ENCODE data around the gene ZNF280C.

Gene ZNF280C, protein sequence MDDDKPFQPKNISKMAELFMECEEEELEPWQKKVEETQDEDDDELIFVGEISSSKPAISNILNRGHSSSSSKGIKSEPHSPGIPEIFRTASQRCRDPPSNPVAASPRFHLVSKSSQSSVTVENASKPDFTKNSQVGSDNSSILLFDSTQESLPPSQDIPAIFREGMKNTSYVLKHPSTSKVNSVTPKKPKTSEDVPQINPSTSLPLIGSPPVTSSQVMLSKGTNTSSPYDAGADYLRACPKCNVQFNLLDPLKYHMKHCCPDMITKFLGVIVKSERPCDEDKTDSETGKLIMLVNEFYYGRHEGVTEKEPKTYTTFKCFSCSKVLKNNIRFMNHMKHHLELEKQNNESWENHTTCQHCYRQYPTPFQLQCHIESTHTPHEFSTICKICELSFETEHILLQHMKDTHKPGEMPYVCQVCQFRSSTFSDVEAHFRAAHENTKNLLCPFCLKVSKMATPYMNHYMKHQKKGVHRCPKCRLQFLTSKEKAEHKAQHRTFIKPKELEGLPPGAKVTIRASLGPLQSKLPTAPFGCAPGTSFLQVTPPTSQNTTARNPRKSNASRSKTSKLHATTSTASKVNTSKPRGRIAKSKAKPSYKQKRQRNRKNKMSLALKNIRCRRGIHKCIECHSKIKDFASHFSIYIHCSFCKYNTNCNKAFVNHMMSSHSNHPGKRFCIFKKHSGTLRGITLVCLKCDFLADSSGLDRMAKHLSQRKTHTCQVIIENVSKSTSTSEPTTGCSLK

DNA sequence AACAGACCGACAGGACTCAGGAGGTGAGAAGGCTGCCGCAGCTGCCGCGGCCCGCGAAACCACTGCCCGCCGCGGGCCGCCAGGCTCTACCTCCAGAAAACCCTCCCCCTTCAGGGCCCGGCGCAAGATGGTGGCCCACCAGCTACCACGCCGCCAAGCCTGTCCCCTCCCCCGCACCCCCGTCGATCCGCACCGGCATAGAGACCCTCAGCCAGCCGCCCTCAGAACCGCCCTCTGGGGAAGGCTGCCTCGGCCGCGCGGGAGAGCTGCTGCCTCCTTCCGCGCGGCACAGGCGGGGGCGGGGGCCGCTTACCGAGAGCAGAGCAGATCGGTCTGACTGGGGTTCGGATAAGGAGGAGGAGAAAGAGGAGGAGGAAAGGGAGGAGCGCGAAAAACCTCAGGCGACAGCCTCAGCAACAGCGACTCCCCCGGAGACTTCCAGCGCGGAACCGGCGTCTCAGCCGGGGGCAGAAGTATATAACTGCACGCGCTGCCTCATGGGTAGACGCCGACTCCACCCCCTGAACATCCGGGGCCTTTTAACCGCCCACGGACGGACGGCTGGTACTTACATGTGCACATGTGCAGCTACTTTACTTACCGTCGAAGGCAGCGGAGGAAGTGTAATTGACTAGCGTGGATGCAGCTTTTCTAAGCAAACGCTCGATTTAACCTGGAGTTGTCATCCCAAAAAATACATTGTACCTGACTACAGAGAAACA lies at the start of gene ZNF280C:
ZNF280C (minus strand) TSS at position 451 of the 722 bp plus-strand sequence. CDS start 8,450 bp downstream, outside the sequence.
- TF ChIP-seq GATA3 (IDR thresholded peaks at IDR 0.05; ENCODE audit: low read depth, low read length) (no peak), GATA2 (IDR thresholded peaks at IDR 0.05; ENCODE audit: low read depth, low read length) (no peak)

DNA sequence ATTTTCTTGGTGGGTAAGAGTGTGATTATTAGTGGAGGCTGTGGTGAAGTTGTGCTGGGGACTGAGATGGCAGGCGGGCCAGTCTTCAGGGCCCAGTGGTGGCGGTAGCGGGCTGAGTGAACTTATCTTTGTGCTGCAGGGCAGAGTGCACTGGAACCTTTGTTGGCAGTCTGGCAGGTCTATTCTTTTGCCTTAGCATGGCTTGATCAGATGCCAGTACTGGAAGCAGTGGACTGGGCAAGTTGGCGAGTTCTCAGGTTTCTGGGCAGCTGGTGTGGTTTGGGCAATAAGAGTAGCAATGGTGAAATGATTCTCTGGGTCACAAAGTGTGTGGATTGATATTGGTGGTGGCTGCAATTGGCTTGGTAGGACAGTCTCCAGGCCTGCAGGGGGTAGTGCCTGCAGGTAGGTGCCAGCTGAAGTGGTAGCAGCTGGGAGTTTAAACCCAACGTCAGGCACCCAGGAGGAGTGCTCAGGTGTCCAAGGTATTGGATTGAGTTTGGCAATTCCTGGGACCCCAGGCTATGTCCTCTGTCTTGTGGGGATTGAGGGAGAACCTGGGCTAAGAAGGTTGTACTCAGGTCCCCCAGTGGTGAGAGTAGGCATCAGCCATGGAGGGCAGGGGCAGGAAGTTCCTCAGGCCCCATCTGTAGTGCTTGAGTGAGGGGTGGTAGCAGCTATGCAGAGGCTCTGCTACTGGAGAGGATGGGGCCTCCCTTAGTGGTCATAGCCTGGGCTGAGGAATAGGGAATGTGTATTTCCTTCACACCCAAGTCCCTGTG lies 36.1 kb upstream of the ZNF280C start:
- TF ChIP-seq GATA3 (IDR thresholded peaks at IDR 0.05; ENCODE audit: low read depth, low read length) = no peak
- TF ChIP-seq GATA2 (IDR thresholded peaks at IDR 0.05; ENCODE audit: low read depth, low read length) = no peak

DNA sequence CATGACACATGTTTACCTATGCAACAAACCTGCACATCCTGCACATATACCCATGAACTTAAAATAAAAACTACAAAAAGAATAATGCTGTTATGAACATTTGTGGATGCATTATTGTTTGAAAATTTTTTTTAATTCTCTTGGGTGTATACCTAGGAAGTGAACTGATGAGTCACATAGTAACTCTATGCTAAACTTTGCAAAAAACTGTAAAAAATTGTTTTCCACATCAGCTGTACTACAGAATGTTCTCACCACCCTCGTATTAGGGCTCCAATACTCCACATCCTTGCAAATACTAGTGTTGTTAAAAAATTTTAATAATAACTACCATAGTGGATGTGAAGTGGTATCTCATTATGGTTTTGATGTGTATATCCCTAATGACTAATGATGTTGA lies 33.3 kb upstream of the ZNF280C start:
- no peak for TF ChIP-seq GATA2 (IDR thresholded peaks at IDR 0.05; ENCODE audit: low read depth, low read length)
- no peak for TF ChIP-seq GATA3 (IDR thresholded peaks at IDR 0.05; ENCODE audit: low read depth, low read length)

DNA sequence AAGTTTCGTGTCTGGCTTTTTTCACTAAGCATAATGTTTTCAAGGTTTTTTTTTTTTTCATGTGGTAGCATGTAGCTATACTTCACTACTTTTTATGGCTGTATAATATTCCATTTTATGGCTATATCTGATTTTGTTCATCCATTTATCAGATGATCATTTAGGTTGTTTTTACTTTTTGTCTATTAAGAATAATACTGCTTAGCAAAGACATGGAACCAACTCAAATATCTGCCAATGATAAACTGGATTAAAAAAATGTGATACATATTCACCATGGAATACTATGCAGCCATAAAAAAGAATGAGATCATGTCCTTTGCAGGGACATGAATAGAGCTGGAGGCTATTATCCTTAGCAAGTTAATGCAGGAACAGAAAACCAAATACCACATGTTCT lies 32.7 kb upstream of the ZNF280C start:
- TF ChIP-seq GATA2 (IDR thresholded peaks at IDR 0.05; ENCODE audit: low read depth, low read length) = no peak
- TF ChIP-seq GATA3 (IDR thresholded peaks at IDR 0.05; ENCODE audit: low read depth, low read length) = no peak

DNA sequence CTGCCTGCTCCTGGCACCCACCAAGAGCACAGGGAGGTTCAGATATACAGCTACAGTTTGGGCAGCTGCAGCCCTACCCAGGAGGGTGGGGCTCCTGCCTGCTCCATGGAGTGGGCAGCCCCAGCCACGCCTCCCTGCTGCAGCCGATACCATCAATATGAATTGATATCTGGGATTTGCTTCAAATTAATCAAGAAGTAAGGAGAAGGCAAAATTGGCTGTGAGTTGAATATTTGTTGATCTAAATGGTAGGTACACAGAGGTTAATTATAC lies 31.2 kb upstream of the ZNF280C start:
- TF ChIP-seq GATA2 (IDR thresholded peaks at IDR 0.05; ENCODE audit: low read depth, low read length) = no peak
- TF ChIP-seq GATA3 (IDR thresholded peaks at IDR 0.05; ENCODE audit: low read depth, low read length) = no peak

DNA sequence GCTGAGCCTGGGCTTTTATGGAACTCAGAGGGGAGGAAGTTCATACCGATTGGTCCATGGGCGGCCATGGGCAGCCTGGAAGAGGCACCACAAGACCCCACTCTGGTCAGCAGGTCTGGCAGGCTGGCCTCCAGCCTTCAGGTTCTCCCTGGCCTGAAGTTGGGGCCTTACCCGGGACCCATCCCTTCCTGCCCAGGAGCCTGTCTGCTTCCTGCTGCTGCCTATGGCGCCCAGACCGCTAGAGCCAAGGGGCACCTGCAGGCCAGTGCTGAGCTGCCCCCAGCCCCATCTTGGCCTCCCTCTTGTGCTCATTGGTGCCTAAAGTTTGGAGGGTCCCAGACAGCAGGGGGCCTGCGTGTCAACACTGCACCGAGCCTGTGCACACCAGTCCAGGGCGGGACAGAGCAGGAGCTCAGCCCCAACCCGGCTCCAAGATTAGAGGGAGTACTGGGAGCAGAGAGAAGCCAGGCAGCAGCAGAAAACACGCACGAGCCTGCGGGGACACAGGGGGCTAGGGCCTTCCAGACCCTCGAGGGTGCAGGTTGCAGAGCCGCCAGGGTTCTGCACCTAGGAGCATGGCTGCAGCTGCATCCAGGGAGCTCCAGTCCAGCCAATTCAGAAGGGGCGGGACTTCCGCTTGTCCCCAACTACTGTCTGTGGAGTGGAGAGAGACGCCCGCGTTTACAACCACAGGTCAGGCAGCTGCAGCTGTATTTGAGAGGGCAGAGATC lies 30.7 kb upstream of the ZNF280C start:
- no peak for TF ChIP-seq GATA2 (IDR thresholded peaks at IDR 0.05; ENCODE audit: low read depth, low read length)

DNA sequence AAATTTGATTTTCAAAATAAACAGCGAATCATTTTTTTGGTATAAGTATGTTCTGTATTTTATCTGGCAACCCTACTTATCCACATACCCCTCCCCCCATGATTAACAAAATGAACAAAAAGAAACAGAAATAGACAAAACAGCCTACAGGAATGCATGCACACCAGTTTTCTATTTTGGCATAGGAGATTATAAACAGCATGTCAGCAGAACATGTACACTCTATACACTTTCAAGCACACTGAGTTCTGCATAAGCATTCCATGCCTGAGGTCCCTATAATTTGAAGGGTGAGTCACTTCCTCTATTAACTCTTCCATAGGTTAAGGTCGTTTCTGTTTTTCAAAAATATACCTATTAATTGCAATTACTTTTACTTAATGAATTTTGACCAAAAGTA lies 28.0 kb upstream of the ZNF280C start:
- TF ChIP-seq GATA3 (IDR thresholded peaks at IDR 0.05; ENCODE audit: low read depth, low read length) = no peak
- no peak for TF ChIP-seq GATA2 (IDR thresholded peaks at IDR 0.05; ENCODE audit: low read depth, low read length)

DNA sequence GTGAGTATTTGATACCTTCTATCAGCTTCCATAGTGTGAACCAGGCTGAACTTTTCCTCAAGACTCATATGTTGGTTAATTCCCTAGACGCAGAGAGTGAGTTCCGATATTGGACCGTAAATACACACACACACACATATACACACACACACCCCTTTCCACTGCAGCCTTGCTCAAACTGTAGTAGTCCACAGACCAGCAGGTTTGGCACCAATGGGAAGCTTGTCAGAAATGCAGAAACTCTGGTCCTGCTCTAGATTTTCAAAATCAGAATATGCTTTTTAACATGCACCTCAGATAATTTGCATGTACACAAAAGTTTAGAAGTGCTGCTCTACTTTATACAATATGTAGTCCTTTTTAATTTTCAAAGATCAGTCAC lies 27.6 kb upstream of the ZNF280C start:
- TF ChIP-seq GATA2 (IDR thresholded peaks at IDR 0.05; ENCODE audit: low read depth, low read length) = no peak

DNA sequence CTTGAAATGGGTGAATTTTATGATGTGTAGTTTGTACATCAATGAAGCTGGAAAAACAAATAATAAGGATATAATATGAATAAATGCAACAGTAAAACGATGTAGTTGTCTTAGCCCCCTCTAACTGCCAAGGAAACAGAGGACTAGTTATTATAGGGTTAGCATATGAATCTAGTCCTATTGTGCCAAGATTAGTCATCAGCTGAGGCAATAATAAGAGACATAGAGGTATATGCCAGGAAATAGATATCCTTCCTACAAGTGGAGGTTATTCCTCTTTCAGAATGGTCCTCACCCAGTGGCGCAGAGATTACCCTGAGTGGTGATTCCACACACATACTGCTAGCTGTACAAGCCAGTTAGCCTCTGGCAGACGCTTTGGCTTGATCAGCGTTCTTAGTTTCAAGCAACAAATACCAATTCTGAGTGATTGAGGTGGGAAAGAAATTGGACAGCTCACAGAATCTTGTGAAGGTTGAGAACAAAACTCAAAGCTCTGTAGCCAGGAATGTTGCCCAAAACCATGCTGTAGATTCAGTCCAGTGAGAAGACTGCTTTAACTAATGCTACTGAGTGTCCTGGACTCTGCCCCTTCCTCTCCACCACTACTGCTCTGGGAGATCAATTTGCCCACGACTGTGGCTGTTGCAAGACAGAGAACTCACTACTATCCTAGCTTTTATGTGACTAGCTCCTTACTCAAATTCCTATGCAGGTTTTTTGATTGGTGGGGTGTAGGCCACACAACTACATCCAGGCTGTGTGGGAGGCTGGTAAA lies 27.0 kb upstream of the ZNF280C start:
- TF ChIP-seq GATA2 (IDR thresholded peaks at IDR 0.05; ENCODE audit: low read depth, low read length) (no peak), GATA3 (IDR thresholded peaks at IDR 0.05; ENCODE audit: low read depth, low read length) (no peak)

DNA sequence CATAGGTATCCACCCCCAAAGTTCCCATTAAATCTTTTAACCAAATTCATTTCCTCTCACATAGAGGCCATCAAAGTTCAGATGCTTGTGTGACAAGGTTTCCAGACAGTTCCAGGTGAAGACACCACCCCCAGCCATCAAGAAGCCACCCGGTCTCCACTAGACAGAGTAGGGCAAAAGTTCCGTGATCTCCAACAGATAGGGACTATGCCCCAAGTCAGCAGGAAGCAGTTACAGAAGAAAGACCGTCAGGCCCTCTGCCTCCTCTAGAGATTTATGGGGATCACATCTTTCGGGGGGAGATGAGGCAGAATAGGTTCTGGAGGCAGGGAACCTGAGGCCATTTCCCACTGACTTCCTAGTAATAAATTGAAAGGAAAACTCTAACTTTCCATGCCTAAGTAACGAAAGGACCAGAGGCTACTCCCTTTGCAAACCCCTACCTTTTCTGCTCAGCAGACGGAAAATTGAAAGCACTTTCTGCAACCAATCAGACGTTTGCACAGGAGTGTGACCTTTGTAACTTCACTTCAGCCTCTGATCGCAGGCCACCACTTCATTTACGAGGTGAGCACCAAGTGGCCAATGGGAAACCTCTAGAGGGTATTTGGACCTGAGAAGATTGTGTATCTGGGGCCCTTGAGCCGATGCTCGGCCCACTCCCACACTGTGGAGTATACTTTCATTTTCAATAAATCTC lies 18.5 kb upstream of the ZNF280C start:
- TF ChIP-seq GATA2 (IDR thresholded peaks at IDR 0.05; ENCODE audit: low read depth, low read length) (no peak), GATA3 (IDR thresholded peaks at IDR 0.05; ENCODE audit: low read depth, low read length) (no peak)

DNA sequence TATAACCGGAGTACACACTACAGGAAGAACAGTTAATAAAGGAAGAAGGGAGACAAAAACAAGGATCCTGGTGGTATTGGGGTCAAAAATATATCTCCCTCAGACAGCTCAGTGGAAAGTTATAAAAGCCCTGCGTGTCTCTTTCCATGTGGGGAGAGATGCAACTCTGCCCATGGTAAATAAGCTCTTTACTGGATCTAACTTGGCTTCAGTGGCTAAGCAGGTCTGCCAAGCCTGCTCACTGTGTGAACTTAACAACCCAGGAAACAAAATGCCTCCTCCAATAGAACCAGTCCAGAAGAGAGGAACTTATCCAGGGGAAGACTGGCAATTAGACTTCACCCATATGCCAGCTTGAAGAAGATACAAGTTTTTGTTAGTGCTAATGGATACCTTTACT lies 17.0 kb upstream of the ZNF280C start:
- TF ChIP-seq GATA3 (IDR thresholded peaks at IDR 0.05; ENCODE audit: low read depth, low read length) (no peak), GATA2 (IDR thresholded peaks at IDR 0.05; ENCODE audit: low read depth, low read length) (no peak)

DNA sequence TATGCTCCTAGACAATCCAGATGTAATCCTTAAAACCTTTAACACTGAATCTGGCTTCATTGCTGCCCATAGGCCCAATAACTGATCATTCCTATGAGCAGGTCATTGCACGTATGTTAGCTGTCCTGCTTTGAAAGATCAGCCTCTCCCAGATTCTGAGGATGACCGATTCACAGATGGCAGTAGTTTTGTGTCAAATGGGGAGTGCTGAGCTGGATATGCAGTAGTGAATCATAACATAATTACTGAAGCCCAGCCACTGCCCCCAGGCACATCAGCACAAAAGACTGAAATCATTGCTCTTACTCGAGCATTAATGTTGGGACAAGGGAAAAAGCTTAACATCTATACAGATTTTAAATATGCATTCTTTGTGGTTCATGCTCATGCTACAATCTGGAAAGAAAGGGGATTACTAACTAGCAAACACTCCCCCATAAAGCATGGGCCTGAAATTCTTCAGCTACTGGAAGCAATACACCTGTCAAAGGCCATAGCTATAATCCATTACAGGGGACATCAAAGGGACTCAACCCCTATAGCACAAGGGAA lies 16.4 kb upstream of the ZNF280C start:
- TF ChIP-seq GATA2 (IDR thresholded peaks at IDR 0.05; ENCODE audit: low read depth, low read length) (no peak), GATA3 (IDR thresholded peaks at IDR 0.05; ENCODE audit: low read depth, low read length) (no peak)
